A549 (cell line): ENCODE results near the gene ABHD12.

ENCODE experiments used
- BHLHE40 ChIP-seq: IDR thresholded peaks from 2 replicates; pipeline ENCODE4 v1.6.1; 2012; ENCODE audit warnings: low read depth, low read length, inconsistent platforms
- CTCF ChIP-seq: fragments of >200 bp; sonication (Bioruptor Twin); formaldehyde crosslinking; IDR thresholded peaks from 3 replicates; pipeline ENCODE4 v1.5.1; 2016
- EP300 ChIP-seq, 2 experiments: fragments of >200 bp; sonication (Bioruptor Twin); formaldehyde crosslinking; IDR thresholded peaks; 2 replicates in 1 of 2; 3 replicates in 1 of 2; pipeline ENCODE4 v1.6.1; 2016 to 2017
- JUNB ChIP-seq: fragments of >200 bp; sonication (Bioruptor Twin); formaldehyde crosslinking; IDR thresholded peaks from 2 replicates; pipeline ENCODE4 v1.6.1; 2016
- TF ChIP-seq, protein P1 (sequence below): fragments of 150-350 bp; IDR thresholded peaks from 2 replicates; pipeline ENCODE4 v1.6.1; 2014; ENCODE audit warnings: low read depth, mild to moderate bottlenecking, low read length

DNA sequence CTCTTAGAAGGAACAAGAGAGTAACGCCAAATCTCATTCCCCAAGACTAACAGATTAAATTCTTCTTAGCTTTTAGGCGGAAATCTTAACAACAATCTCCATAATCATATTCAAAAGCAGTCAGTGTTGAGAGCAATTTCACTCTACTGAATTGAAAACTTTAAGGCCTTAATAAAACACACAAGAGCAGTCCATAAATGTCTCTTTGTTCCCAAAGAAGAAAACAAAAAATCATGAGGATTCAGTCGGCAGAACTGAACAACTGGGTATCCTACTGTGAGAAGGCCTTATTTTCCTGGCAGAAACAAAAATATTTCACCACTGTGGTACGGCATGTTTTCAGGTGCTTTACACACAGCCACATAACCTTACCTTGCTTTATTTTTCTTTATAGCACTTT, 14.4 kb downstream of the ABHD12 start:
- no peak for TF ChIP-seq EP300 (IDR thresholded peaks at IDR 0.05)
- TF ChIP-seq CTCF: no peak
- no peak for TF ChIP-seq BHLHE40
- no peak for TF ChIP-seq JUNB
- TF ChIP-seq, protein P1, sequence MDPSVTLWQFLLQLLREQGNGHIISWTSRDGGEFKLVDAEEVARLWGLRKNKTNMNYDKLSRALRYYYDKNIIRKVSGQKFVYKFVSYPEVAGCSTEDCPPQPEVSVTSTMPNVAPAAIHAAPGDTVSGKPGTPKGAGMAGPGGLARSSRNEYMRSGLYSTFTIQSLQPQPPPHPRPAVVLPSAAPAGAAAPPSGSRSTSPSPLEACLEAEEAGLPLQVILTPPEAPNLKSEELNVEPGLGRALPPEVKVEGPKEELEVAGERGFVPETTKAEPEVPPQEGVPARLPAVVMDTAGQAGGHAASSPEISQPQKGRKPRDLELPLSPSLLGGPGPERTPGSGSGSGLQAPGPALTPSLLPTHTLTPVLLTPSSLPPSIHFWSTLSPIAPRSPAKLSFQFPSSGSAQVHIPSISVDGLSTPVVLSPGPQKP: no peak
